HG02943 (cell line): Measurements from ENCODE around the gene GRK6.

Experiments
- ATAC-seq: cut with Tn5 transposase; IDR thresholded peaks from one replicate; pipeline ENCODE4 v1.9.1; 2021; ENCODE audit warnings: mild to moderate bottlenecking, low read depth, moderate library complexity; ENCODE audit not compliant: unreplicated experiment

Gene GRK6

DNA sequence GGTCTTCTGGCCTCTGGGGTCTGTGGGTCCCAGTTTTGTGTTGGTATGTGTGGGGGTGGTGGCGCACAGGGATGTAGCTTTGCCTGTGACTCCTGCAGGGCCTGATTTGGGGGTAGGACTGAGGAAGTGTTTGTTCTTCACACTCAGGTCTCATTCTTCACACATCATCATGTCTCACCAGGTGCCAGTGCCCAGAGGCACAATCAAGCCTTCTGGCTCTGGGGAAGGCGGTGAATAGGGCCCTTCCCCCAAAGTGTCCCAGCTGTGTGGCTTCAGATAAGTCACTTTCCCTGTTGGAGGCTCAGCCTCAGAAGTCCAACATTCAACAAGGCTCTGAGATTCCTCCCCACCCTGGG is 41.8 kb downstream of the GRK6 start:
- no peak for ATAC-seq

GRCh38 chr5:177468685-177469628 is 42.5 kb downstream of the GRK6 start:
- no peak for ATAC-seq

- ATAC-seq = no peak
Observed at GRCh38 chr5:177469750-177470525, 43.5 kb downstream of the GRK6 start.

DNA sequence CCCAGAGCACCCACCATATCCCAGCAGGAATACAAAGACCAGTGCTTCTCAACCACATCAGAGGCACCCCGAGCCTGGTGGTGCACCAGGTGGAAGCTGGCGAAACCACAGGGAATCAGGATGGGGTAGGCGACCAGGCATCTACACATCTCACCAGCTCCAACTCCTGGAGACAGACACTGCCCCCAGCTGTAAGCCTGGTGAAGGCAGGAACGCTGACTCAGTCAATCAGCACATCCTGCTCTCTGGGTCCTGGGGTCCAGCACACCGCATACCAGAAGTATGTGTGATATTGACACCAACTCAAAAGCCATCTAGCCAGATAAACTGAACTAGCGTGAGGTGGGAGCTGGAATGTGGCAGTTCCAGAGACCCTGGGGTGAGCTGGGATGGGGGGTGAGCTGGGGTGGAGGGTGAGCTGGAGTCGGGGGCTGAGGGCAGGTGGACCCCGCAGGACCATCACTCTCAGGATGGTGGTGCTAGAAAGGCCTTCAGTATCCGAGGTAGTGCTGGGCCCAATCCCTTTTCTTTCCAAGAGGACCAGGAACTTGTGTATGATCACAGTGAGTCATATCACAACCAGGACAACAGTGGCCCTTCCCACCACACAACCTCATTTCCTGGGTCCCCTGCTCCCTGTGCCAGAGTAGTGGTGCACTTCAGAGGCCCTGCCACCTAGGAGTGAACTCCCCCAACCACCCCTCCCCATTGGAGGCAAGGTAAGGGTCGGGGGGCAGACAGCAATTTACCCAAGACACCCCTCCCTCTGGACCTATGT is 44.5 kb downstream of the GRK6 start:
- ATAC-seq = no peak

DNA sequence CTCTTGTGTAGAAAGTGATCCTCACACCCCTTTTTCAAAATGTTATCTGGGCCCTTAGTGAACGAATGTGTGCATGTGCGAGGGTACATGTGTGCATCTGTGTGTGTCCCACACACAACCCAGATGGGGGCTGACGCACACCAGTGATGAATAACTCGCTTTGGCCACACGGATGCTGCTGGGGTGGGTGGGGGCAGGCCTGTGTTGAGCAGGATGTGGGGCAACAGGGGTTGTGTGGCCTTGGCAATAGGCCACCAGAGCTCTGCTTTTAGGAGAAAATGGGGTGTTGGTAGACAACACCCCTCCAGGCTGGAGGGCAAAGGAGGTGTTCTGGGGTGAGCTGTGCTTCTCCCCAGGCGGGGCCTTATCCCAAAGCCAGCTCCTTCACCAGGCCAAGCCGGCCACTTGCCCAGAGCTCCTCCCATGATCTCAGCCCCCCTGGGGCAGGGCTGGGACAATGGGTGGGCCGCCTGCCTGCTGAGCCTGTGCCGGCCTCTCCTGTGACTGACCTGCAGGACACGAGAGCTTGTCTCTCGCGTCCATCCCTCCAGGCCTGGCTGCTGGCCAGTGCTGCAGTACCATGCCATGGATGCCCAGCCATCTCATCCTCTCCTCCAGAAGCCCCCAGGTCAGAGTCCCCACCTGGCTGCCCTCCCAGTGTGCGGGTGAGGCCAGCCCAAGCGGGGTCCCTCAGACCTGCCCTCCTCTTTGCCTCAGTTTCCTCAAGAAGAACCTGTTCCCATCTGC is 45.3 kb downstream of the GRK6 start:
- ATAC-seq = no peak

- ATAC-seq = no peak
Observed at GRCh38 chr5:177472460-177473442, 46.3 kb downstream of the GRK6 start.

DNA sequence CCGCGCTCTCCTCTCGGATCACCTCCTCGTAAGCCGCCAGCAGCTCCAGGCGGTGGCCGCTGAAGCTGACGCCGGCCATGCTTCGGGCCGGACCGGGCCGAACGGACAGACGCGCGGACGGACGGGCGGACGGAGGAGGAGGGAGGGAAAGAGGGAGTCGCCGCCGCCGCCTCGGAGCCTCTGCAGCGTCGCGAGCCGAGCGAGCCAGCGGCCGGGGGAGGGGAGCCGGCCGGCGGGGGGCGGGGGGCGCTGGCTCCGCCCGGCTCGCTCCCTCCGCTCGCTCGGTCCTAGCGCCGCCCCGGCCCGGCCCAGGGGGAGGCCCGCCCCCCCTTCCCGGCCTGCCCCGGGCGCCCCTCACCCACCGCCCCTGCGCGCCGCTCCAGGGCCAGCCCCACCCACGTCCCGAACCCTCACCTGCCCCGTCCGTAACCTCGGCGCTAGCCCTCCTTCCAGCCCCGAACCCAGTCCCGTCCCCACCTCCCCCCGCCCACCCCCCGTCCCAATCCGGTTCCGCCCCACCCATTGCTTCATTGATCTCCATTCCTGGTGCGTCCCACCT is 47.0 kb downstream of the GRK6 start, which contains the start of gene DBN1:
DBN1 (minus strand) TSS at position 192 of the 559 bp plus-strand sequence; CDS start at position 79, 113 bp downstream.
- ATAC-seq = no peak

- ATAC-seq = no peak
Observed at GRCh38 chr5:177474002-177474476, 47.6 kb downstream of the GRK6 start.

- no peak for ATAC-seq
Observed at GRCh38 chr5:177474846-177475562, 48.5 kb downstream of the GRK6 start.

DNA sequence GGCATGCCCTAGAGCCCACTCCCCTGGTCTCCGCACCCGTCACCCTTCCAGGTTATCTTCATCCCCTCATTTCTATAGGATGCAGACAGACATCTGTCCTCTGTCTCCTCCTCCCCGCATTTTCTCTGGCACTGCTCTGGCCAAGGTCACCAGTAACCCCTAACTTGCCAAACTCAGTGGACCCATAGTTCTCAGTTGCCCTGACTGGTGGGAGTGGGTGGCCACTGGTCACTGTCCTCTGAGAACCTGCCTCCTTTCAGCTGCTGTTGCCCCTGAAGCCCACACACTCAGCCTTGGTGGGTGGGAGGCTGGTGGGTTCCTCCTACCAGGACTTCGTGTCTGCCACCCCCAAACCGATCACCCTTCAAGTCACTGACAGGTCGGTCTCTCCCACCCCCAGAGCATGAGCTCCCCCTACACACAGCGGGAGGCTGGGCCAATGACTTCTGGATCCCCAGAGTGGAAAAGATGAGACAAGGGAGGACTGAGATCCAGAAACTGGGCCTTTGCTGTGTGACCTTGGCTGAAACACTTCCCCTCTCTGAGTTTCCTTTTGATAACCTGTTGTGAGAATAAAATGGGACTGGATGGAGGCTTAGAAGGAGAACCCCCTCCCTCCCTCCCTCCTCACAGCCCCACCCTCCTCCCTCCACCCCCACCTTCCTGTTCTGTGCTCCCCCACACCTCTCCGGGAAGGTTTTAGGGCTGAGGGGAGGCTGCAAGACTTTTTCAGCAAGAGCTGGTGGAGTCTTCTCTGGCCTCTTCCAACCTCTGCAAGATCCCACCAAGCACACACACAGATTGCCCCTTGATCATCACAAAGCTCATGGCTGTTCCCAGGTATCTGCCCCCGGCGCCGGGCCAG is 49.3 kb downstream of the GRK6 start:
- no peak for ATAC-seq

- ATAC-seq = no peak
Observed at GRCh38 chr5:177476531-177477233, 50.2 kb downstream of the GRK6 start.

- no peak for ATAC-seq
Observed at GRCh38 chr5:177477701-177478477, 51.4 kb downstream of the GRK6 start.

- no peak for ATAC-seq
Observed at GRCh38 chr5:177478711-177479646, 52.5 kb downstream of the GRK6 start.

DNA sequence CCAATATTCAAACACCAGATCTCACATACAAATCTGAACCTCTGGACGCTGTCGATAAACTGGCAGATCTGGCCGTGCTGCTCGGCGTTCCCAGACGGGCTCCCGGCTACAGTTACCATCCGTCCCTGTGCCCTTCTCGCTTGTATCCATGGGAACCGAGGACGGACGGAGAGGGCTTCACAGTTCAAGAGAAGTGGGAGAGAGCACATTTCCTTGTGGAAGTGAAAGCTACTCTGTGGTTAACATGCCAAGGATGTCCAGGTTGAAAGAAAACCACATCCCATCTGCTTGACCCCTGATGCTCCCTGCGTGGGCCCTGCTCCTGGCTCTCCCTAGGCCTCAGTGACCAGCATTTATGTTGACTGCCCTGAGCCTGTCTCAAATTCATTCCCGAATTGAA is 53.3 kb downstream of the GRK6 start:
- no peak for ATAC-seq
